Subcutaneous abdominal adipose tissue (tissue), 5 donors: ENCODE results near the gene TPP1.

Experiments
- H3K27ac ChIP-seq: one replicate; pipeline ENCODE4 v1.7.0; 2013; ENCODE audit warnings: low read depth, mild to moderate bottlenecking, inconsistent platforms, low read length, moderate library complexity
- H3K27me3 ChIP-seq, 5 donors: one replicate each; pipeline ENCODE4 v1.7.0; 2013; ENCODE audit warnings: low read length in 5 of 5, inconsistent platforms in 1 of 5; ENCODE audit not compliant: control insufficient read depth in 5 of 5, insufficient read depth in 4 of 5
- H3K36me3 ChIP-seq, 5 donors: one replicate each; pipeline ENCODE4 v1.7.0; 2013; ENCODE audit warnings: low read length in 5 of 5; ENCODE audit not compliant: control insufficient read depth in 5 of 5, insufficient read depth in 5 of 5
- H3K4me1 ChIP-seq, 5 donors: one replicate each; pipeline ENCODE4 v1.7.0; 2013; ENCODE audit warnings: low read length in 5 of 5, mild to moderate bottlenecking in 3 of 5, moderate library complexity in 1 of 5; ENCODE audit not compliant: control insufficient read depth in 5 of 5, insufficient read depth in 5 of 5
- H3K4me3 ChIP-seq, 5 donors: one replicate each; pipeline ENCODE4 v1.7.0; 2013; ENCODE audit warnings: low read length in 5 of 5, low read depth in 1 of 5
- H3K9ac ChIP-seq, 5 donors: one replicate each; pipeline ENCODE4 v1.7.0; 2013; ENCODE audit warnings: low read length in 5 of 5, mild to moderate bottlenecking in 4 of 5, moderate library complexity in 3 of 5
- H3K9me3 ChIP-seq, 5 donors: one replicate each; pipeline ENCODE4 v1.7.0; 2013; ENCODE audit warnings: low read length in 5 of 5; ENCODE audit not compliant: control insufficient read depth in 5 of 5
- donor health status: healthy.
- donor health status: healthy.
- donor health status: healthy.
- donor health status: healthy.
- donor health status: healthy.

TPP1 gene

DNA sequence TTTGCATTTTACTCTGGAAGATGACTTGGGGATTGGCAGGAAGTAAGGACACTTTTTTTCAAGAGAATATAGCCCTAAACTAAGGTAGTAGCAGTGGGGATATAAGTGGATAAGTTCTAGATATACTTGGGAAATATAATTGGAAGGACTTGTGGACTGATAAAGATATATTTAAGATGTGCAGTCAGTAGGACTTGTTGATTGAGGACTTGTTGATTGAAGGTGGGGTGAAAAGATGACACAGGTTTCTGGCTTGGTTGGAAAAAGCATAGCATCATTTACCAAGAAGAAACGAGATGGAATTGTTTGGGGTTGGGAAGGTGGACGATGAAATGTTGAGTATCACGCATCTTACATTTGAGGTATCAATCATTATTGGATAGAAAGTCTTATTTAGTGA, 5.7 kb downstream of the TPP1 start:
- Histone ChIP-seq H3K4me1 (peaks cover 17 to 44% (median 33%) of the 10 kb centered on the region in 5 donors), H3K27ac (peak overlapping the region; percentile 99), H3K4me3 (no peak overlapping the region), H3K9me3 (no peaks in the 10 kb centered on the region), H3K36me3 (peaks cover 0 to 62% (median 59%) of the 10 kb centered on the region in 5 donors), H3K9ac (no peak overlapping the region), H3K27me3 (no peaks in the 10 kb centered on the region)

DNA sequence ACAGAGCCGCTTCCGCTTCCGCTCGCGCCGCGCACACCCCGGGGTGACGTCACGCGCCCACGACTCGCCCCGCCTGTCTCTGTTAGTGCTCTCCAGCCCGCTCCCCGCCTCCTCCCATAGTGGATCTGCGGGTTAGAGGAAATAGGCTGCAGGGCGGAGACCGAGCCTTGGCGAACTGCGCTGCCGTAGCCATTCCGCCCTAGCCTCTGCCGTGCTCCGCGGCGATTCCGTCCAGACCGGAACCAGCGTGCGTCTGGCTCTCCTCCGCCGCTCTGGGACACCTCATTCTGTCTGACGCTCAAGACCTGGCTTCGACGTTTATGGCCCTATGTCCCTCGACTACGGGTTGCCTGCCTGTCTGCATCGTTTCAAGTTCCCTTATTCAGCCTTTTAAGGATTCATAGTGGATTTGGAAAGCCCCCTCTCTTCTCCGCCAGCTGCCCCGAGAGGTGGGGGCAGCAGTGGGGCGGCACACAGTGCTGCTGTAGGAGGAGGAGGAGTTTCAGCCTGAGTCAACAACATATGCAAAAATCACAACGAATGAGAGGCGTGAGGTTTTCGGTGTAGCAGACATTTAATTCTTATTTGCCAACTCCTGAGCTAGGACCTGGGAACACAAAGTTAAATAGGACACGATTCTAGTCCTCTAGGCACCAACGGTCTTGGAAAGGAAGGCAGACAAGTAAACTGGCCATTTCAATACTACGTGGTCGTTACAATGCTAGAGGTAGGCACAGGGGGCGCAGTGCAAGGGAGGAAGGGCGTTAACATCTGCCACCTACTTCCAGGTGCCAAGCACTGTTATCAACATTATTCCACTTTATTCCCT, 6.8 kb downstream of the TPP1 start, which contains the start of gene TAF10:
TAF10 (minus strand) TSS at position 4 of the 829 bp plus-strand sequence. CDS start 27 bp downstream, outside the sequence.
- Histone ChIP-seq H3K27me3 (no peaks in the 10 kb centered on the region), H3K9ac (peak within 1 kb of the TSS; percentile 81 to 90 (median 87)), H3K4me3 (peak within 1 kb of the TSS; percentile 69 to 78 (median 77)), H3K36me3 (peaks cover 5 to 71% (median 70%) of the 10 kb centered on the region in 5 donors), H3K4me1 (peaks cover 12 to 45% (median 33%) of the 10 kb centered on the region in 5 donors), H3K9me3 (no peaks in the 10 kb centered on the region), H3K27ac (peak within 1 kb of the TSS; percentile 99)

DNA sequence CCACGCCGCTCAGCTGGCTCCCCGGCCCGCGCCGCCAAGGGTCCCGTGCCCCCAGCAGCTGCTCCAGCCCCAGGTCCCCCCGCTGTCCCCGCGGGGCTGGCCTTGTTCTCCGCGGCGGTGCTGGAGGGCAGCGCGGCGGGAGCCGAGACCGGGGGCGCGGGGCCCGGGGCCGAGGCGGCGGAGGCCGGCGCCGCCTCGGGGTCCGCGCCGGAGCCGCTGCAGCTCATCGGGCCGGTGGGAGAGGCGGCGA, 7.3 kb downstream of the TPP1 start:
- Histone ChIP-seq H3K27ac (peak overlapping the region; percentile 99), H3K27me3 (no peaks in the 10 kb centered on the region), H3K4me1 (peaks cover 15 to 45% (median 36%) of the 10 kb centered on the region in 5 donors), H3K36me3 (peaks cover 5 to 69% (median 67%) of the 10 kb centered on the region in 5 donors), H3K9ac (peak overlapping the region in 4 of 5 donors; percentile 79 to 90 (median 87)), H3K4me3 (peak overlapping the region in 4 of 5 donors; percentile 69 to 78 (median 76)), H3K9me3 (no peaks in the 10 kb centered on the region)

DNA sequence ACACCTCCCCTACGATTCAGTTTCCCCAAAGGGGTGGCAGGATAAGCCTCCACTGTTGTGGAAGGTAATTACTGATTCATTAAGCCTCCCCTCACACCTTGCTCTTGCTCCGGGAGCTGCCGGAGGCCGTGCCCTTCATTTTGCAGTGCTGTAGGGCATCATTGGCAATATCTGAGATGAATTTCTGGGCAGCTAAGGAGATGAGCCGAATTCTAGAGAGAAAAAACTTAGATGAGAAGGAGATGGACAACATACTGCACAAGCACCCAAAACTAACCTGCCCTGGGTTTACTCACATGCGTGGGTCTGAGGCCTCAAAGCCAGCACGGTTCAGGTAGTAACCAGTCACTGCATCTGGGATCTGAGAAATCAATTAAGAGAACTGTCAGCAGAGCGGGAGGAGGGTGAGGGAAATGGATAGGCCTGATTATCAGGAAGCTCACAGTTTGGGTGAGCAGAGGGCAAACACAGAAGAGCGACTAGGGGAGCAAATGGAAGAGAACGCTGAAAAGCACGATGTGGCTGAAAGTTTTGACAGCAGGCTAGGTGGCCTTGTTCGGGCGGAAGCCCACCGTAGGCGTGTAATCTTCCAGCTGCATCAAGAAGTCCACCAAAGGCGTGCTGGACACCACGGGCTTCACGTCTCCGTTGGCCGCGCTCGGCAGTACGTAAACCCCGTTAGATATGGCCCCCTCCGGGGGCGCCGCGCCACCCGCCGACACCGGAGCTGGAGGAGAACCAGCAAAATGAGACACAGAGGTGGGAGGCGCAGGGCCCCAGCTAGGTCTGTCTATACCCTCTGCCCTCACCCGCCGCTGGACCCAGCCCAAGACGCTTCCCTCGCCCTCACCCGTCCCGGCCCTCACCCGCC, 7.9 kb downstream of the TPP1 start:
- peak overlapping the region; percentile 98 for H3K27ac ChIP-seq
- peaks cover 15 to 51% (median 42%) of the 10 kb centered on the region in 5 donors for H3K4me1 ChIP-seq
- H3K4me3 ChIP-seq: peak overlapping the region; percentile 69 to 78 (median 75)
- H3K36me3 ChIP-seq: peaks cover 5 to 63% (median 62%) of the 10 kb centered on the region in 5 donors
- H3K27me3 ChIP-seq: no peaks in the 10 kb centered on the region
- no peaks in the 10 kb centered on the region for H3K9me3 ChIP-seq
- H3K9ac ChIP-seq: peak overlapping the region; percentile 79 to 90 (median 87)

DNA sequence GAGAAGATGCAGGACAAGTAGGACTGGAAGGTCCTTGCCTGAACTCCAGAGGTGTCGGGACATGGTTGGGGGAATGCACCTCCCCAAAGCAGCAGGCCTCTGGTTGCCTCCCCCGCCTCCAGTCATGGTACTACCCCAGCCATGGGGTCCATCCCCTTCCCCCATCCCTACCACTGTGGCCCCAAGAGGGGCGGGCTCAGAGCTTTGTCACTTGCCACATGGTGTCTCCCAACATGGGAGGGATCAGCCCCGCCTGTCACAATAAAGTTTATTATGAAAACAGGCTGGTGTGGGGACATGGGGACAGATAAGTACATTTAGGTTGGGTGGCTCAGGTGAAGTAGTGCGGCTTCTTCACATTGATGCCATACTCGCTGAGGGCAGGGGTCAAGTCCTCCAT, 8.6 kb downstream of the TPP1 start:
- Histone ChIP-seq H3K9ac (peak overlapping the region in 3 of 5 donors; percentile 79 to 90 (median 88)), H3K4me1 (peaks cover 15 to 58% (median 49%) of the 10 kb centered on the region in 5 donors), H3K9me3 (no peaks in the 10 kb centered on the region), H3K27ac (peak overlapping the region; percentile 98), H3K36me3 (peaks cover 5 to 56% (median 55%) of the 10 kb centered on the region in 5 donors), H3K4me3 (peak overlapping the region in 3 of 5 donors; percentile 73 to 77 (median 75)), H3K27me3 (no peaks in the 10 kb centered on the region)

DNA sequence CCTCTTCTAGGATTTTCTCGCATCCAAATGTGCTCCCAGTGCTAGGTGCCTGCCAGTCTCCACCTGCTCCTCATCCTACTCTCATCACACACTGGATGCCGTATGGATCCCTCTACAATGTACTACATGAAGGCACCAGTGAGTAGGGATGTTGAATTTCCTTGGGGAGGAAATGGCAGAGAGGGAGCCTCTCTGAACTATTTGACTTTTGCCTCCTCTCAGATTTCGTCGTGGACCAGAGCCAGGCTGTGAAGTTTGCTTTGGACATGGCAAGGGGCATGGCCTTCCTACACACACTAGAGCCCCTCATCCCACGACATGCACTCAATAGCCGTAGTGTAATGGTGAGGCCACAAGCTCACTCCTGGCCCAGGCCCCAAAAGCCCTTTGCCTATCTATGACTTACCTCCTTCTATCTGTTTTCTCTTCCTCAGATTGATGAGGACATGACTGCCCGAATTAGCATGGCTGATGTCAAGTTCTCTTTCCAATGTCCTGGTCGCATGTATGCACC, 9.7 kb downstream of the TPP1 start:
- peaks cover 15 to 68% (median 59%) of the 10 kb centered on the region in 5 donors for H3K4me1 ChIP-seq
- H3K27ac ChIP-seq: peak overlapping the region; percentile 98
- no peak overlapping the region for H3K4me3 ChIP-seq
- H3K36me3 ChIP-seq: peaks cover 5 to 45% (median 44%) of the 10 kb centered on the region in 5 donors
- H3K9ac ChIP-seq: no peak overlapping the region
- no peaks in the 10 kb centered on the region for H3K9me3 ChIP-seq
- no peaks in the 10 kb centered on the region for H3K27me3 ChIP-seq

DNA sequence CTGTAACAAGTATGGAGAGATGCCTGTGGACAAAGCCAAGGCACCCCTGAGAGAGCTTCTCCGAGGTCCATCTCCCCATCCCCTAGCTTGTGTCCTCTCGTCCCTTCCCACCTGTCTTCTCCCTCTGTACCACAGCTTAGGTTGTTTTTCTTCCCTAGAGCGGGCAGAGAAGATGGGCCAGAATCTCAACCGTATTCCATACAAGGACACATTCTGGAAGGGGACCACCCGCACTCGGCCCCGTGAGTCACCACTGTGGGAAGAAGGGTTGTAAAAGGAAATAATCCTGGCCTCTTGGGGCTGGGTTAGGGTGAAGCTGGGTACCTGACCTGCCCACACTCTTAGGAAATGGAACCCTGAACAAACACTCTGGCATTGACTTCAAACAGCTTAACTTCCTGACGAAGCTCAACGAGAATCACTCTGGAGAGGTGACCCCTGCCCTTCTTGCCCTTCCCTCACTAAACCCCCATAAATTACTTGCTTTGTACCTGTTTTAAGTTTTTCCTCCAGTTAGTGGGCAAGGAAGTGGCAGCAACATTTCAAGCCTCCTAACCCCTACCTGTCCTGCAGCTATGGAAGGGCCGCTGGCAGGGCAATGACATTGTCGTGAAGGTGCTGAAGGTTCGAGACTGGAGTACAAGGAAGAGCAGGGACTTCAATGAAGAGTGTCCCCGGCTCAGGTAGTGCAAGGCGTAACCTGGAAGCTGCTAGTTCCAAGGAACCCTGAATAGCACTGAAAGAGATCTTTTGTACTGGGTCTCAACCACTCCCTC, 10.3 kb downstream of the TPP1 start:
- H3K4me3 ChIP-seq: no peak overlapping the region
- no peaks in the 10 kb centered on the region for H3K9me3 ChIP-seq
- H3K4me1 ChIP-seq: peaks cover 15 to 74% (median 63%) of the 10 kb centered on the region in 5 donors
- peak overlapping the region in 1 of 5 donors; percentile 17 for H3K9ac ChIP-seq
- H3K36me3 ChIP-seq: peaks cover 5 to 40% (median 39%) of the 10 kb centered on the region in 5 donors
- no peaks in the 10 kb centered on the region for H3K27me3 ChIP-seq
- H3K27ac ChIP-seq: peak overlapping the region; percentile 98

DNA sequence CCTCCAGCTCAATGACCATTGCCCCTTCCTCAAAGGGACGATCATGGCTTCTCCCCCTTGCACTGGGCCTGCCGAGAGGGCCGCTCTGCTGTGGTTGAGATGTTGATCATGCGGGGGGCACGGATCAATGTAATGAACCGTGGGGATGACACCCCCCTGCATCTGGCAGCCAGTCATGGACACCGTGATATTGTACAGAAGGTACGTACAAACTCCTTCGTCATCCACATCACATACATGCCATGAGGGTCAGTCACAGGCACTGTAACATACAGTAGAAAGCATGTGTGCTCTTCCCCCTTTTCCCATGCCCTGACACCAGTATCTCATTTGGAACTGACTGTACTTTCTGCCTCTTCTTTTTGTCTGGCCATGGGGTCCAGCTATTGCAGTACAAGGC, 11.2 kb downstream of the TPP1 start:
- H3K9ac ChIP-seq: peak overlapping the region in 1 of 5 donors; percentile 45

DNA sequence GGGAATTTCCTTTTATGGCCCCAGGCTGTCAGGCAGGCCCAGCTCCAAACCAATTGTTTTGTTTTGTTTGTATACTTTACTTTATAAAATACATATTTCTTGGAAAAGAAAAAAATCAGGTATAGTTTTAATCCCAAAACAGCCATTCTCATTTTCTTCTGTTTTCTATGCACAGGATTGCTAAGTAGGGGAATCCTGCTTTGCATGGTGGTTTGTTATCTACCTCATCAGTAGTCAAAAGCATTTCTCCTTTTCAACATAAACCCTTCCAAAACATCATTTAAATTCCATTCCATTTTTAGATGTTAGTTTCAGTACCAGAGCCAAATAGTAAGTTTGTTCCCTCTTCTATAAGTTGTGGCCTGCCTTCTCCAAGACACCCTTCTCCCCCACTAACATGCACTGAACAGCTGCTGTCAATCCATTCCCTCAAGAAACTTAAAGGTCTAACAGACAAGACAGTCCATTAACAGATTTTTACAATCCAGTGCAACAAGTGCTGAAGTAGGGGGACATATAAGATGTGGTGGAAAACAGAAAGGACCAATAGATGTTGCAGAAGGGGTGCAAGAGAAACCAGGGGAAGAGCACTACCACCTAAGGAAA, 11.9 kb downstream of the TPP1 start:
- Histone ChIP-seq H3K9me3 (no peaks in the 10 kb centered on the region), H3K36me3 (peaks cover 5 to 39% (median 36%) of the 10 kb centered on the region in 5 donors), H3K4me1 (peaks cover 14 to 75% (median 66%) of the 10 kb centered on the region in 5 donors), H3K27me3 (no peaks in the 10 kb centered on the region), H3K27ac (peak overlapping the region; percentile 98), H3K4me3 (peak overlapping the region in 4 of 5 donors; percentile 26 to 42 (median 40)), H3K9ac (peak overlapping the region in 4 of 5 donors; percentile 21 to 73 (median 35))

More for the DNA sequence above, 11.2 kb downstream of the TPP1 start:
- peaks cover 5 to 39% (median 36%) of the 10 kb centered on the region in 5 donors for H3K36me3 ChIP-seq
- H3K4me1 ChIP-seq: peaks cover 15 to 75% (median 63%) of the 10 kb centered on the region in 5 donors
- no peaks in the 10 kb centered on the region for H3K27me3 ChIP-seq
- H3K4me3 ChIP-seq: no peak overlapping the region
- H3K27ac ChIP-seq: peak overlapping the region; percentile 98
- no peaks in the 10 kb centered on the region for H3K9me3 ChIP-seq
